HFFc6 (cell line): ENCODE data around the gene VAC14. TPM values are rescaled to one million over a fixed set of nuclear protein-coding genes. Genes with fewer than 3 reads are reported as not detected.

Source experiments
- DNase-seq: peaks from one replicate; pipeline ENCODE4 v3.0.0-alpha.2; 2018
- H3K27ac Mint-ChIP-seq: 2 replicates; pipeline ENCODE4 v1.8.0; 2020; ENCODE audit warnings: mild to moderate bottlenecking, mixed read lengths
- H3K27me3 Mint-ChIP-seq: 2 replicates; pipeline ENCODE4 v1.8.0; 2021; ENCODE audit warnings: mild to moderate bottlenecking, moderate library complexity, mixed read lengths; ENCODE audit not compliant: insufficient read depth
- H3K36me3 Mint-ChIP-seq: 2 replicates; pipeline ENCODE4 v1.8.0; 2021; ENCODE audit warnings: low read depth, mixed read lengths
- H3K4me1 Mint-ChIP-seq: 2 replicates; pipeline ENCODE4 v1.8.0; 2020; ENCODE audit warnings: low read depth, mixed read lengths
- H3K4me3 Mint-ChIP-seq: 2 replicates; pipeline ENCODE4 v1.8.0; 2020; ENCODE audit warnings: mild to moderate bottlenecking, moderate library complexity, mixed read lengths
- H3K9me3 Mint-ChIP-seq: 2 replicates; pipeline ENCODE4 v1.8.0; 2020; ENCODE audit warnings: mild to moderate bottlenecking, mixed read lengths
- total RNA-seq, 6 experiments: library from RNA; stranded (reverse); fragmentation: NEBNext Ultra II Directional; extraction: Animal tissue kit (Norgen Biotek cat#: 25700); gene quantifications; 2 replicates in 1 of 6; 3 replicates in 5 of 6; pipeline ENCODE4 v1.2.3, GENCODE V29; 2021
- TF ChIP-seq, protein P1 (sequence below): fragments of 200-600 bp; sonication (generic); IDR thresholded peaks from 2 replicates; pipeline ENCODE4 v1.5.0; 2021; ENCODE audit warnings: antibody characterized with exemption, mild to moderate bottlenecking

VAC14 gene
- total RNA-seq, 6 experiments from 2014 or later: 34.5 to 45.5 (median 37.6) TPM

- DNase-seq: no peak
- H3K27ac Mint-ChIP-seq: no peak overlapping the region
- H3K27me3 Mint-ChIP-seq: no peaks in the 10 kb centered on the region; the same call in 1 of the 2 replicates
These were observed 48.5 kb downstream of the VAC14 start for GRCh38 chr16:70752426-70752825.

DNA sequence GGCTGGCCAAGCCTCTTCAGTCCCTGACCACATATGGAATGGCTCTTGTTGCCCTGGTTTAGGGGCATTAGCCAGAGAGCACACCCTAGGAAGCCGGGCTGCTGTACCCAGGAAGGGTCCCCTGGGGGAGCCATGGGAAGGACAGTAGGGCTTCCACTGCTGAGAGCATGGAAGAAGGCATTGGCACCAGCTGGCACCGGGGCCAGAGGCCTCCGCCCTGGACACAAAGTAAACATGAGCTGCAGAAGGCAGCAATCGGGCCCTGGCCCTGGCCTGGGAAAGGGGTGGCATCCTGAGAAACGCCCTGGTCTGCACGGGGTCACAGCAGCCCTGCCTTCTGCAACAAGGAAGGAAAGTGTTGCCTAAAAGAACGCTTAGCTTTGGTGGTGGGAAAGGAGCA lies 49.4 kb downstream of the VAC14 start:
- Mint-ChIP-seq H3K4me1 (peaks cover 57% of the 10 kb centered on the region), H3K4me3 (no peak overlapping the region), H3K36me3 (no peaks in the 10 kb centered on the region; the same call in 1 of the 2 replicates), H3K27ac (peak overlapping the region; percentile 83; the same call in 1 of the 2 replicates), H3K9me3 (no peaks in the 10 kb centered on the region), H3K27me3 (no peaks in the 10 kb centered on the region; the same call in 1 of the 2 replicates)
- no peak for DNase-seq
- TF ChIP-seq, protein P1, sequence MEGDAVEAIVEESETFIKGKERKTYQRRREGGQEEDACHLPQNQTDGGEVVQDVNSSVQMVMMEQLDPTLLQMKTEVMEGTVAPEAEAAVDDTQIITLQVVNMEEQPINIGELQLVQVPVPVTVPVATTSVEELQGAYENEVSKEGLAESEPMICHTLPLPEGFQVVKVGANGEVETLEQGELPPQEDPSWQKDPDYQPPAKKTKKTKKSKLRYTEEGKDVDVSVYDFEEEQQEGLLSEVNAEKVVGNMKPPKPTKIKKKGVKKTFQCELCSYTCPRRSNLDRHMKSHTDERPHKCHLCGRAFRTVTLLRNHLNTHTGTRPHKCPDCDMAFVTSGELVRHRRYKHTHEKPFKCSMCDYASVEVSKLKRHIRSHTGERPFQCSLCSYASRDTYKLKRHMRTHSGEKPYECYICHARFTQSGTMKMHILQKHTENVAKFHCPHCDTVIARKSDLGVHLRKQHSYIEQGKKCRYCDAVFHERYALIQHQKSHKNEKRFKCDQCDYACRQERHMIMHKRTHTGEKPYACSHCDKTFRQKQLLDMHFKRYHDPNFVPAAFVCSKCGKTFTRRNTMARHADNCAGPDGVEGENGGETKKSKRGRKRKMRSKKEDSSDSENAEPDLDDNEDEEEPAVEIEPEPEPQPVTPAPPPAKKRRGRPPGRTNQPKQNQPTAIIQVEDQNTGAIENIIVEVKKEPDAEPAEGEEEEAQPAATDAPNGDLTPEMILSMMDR: 0 out of 2 replicates have a peak, but pooled peaks have one; percentile 13

More at GRCh38 chr16:70752426-70752825, 48.5 kb downstream of the VAC14 start:
- peaks cover 7% of the 10 kb centered on the region; the same call in 1 of the 2 replicates for H3K36me3 Mint-ChIP-seq
- H3K4me1 Mint-ChIP-seq: peaks cover 49% of the 10 kb centered on the region
- TF ChIP-seq, protein P1: no peak
- no peak overlapping the region for H3K4me3 Mint-ChIP-seq
- H3K9me3 Mint-ChIP-seq: no peaks in the 10 kb centered on the region

- DNase-seq: peak; percentile 84
- H3K4me1 Mint-ChIP-seq: peaks cover 63% of the 10 kb centered on the region
- H3K36me3 Mint-ChIP-seq: no peaks in the 10 kb centered on the region; the same call in 1 of the 2 replicates
- peak overlapping the region; percentile 60; the same call in 1 of the 2 replicates for H3K4me3 Mint-ChIP-seq
- no peaks in the 10 kb centered on the region; the same call in 1 of the 2 replicates for H3K27me3 Mint-ChIP-seq
- TF ChIP-seq, protein P1: no peak
- H3K9me3 Mint-ChIP-seq: no peaks in the 10 kb centered on the region
- H3K27ac Mint-ChIP-seq: peak overlapping the region; percentile 83
These were observed 50.0 kb downstream of the VAC14 start for GRCh38 chr16:70750893-70751467.

DNA sequence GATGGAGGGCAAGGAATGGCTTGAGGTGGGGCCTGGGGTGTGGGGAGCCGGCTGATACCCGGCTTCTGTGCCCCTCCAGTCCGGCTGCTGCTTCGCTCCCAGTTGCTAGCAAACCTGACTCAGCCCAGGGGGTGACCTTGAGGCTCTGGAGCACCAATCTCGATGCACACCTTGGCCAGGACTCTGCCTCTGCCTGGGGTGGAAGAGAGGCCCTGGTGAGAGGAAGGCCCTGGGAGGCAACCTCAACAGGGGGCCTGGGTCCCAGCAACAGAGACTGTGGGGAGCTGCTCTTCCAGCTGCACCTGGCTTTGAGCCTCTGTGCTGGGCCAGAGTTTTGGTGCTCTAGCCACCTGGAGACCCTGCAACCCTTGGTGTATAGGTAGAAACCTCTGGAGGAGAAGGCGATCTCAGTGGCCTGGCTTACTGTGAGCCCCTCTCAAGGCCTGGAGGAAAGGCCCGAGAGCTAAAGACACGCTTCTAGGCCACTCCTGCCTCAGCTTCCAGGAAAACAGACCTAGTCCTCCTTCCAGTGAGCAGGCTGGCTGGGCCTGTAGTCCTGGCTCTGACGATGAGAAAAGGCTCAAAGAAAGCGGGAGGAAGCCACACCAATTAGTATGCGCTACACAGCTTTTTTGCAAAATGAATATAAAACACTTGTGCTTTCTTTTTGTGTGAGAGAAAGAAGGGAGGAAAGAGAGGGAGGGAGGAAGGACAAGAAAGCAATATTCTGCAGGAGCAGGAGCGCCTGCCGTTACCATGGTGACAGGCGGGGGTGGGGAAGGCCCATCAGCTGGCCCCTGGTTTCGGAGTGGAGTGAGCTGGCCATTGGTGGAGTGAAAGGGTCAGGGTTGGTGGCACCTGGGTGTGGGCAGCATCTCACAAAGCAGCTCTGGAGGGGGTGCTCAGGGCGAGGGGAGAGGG lies 51.0 kb downstream of the VAC14 start:
- Mint-ChIP-seq H3K27me3 (no peaks in the 10 kb centered on the region; the same call in 1 of the 2 replicates), H3K9me3 (no peaks in the 10 kb centered on the region), H3K27ac (peak overlapping the region; percentile 83), H3K4me1 (peaks cover 69% of the 10 kb centered on the region), H3K4me3 (no peak overlapping the region), H3K36me3 (no peaks in the 10 kb centered on the region; the same call in 1 of the 2 replicates)
- TF ChIP-seq, protein P1: no peak
- no peak for DNase-seq

DNA sequence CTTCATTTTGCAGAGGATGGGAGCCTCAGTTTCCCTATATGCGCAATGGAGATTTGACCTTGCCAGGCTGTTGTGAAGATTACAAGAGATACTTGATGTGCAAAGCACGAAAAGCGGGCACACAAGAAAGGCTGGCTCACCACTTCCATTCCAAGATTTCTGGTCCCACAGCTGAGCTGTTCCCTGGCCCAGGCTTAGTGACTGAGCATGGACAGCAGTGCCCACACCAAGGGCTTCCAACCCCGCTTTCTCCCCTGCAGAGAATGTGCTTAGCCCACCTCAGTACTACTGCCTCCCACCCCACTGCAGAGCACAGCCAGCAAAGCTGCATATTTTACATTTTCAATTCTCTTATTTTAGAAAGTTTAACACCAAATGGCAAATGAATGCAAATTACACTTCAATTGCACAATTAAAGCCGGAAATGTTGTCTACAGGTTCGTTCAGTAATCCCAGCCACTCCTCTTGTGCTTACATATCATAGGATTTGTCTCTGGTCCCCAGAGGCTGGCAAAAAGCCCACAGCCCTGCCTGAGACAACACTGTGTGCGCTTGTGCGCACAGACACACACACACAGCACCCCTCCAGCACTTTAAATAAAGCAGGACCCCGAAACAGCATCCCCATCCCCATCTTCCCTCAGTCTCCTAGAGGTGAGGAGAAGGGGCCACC lies 51.8 kb downstream of the VAC14 start:
- Mint-ChIP-seq H3K4me3 (no peak overlapping the region), H3K4me1 (peaks cover 64% of the 10 kb centered on the region), H3K27me3 (no peaks in the 10 kb centered on the region), H3K36me3 (no peaks in the 10 kb centered on the region), H3K9me3 (no peaks in the 10 kb centered on the region), H3K27ac (peak overlapping the region; percentile 48)
- DNase-seq: no peak
- TF ChIP-seq, protein P1: no peak
